8988T (cell line): Measurements from ENCODE around the gene SPNS1.
"Not testable (repeated sequence)": the region's sequence is repeated elsewhere in the genome, so short reads cannot be mapped to it uniquely, and the experiment has no call there.

ENCODE experiments used
- DNase-seq: peaks from one replicate; pipeline ENCODE4 v3.0.0; 2011

Gene SPNS1

GRCh38 chr16:28974437-28975157, at the start of gene SPNS1:
SPNS1 (plus strand) TSS chr16:28974778; CDS start chr16:28975152, 374 bp downstream.
- peak; percentile 95 for DNase-seq

GRCh38 chr16:28925386-28926228, 49.0 kb upstream of the SPNS1 start:
- no peak for DNase-seq

GRCh38 chr16:28926284-28926683, 48.3 kb upstream of the SPNS1 start:
- DNase-seq = not testable (repeated sequence)

GRCh38 chr16:28927815-28928214, 46.8 kb upstream of the SPNS1 start:
- DNase-seq = no peak

GRCh38 chr16:28930203-28930602, 44.4 kb upstream of the SPNS1 start:
- no peak for DNase-seq

- DNase-seq = no peak
These were observed 43.9 kb upstream of the SPNS1 start for GRCh38 chr16:28930652-28931051.

- no peak for DNase-seq
These were observed 42.8 kb upstream of the SPNS1 start, which contains the start of gene CD19 for GRCh38 chr16:28931801-28932225. CD19 (plus strand) TSS chr16:28931971; CDS start chr16:28932001, 30 bp downstream.

GRCh38 chr16:28932339-28933141, 42.0 kb upstream of the SPNS1 start:
- DNase-seq = no peak

- DNase-seq = no peak
These were observed 41.4 kb upstream of the SPNS1 start for GRCh38 chr16:28933171-28933570.

GRCh38 chr16:28935346-28935745, 39.2 kb upstream of the SPNS1 start:
- DNase-seq = no peak

GRCh38 chr16:28935924-28936783, 38.4 kb upstream of the SPNS1 start:
- DNase-seq = peak; percentile 50

- no peak for DNase-seq
These were observed 37.8 kb upstream of the SPNS1 start for GRCh38 chr16:28936784-28937155.

GRCh38 chr16:28937222-28937876, 37.2 kb upstream of the SPNS1 start:
- no peak for DNase-seq

GRCh38 chr16:28938721-28939120, 35.9 kb upstream of the SPNS1 start:
- no peak for DNase-seq

GRCh38 chr16:28939825-28940224, 34.8 kb upstream of the SPNS1 start:
- DNase-seq = not testable (repeated sequence)

GRCh38 chr16:28943281-28943680, 31.3 kb upstream of the SPNS1 start:
- DNase-seq = no peak

GRCh38 chr16:28946681-28947080, 27.9 kb upstream of the SPNS1 start:
- DNase-seq = no peak

GRCh38 chr16:28950648-28951409, 23.7 kb upstream of the SPNS1 start, which contains the start of gene NFATC2IP:
NFATC2IP (plus strand) TSS chr16:28950937; CDS start chr16:28951012, 75 bp downstream.
- peak; percentile 88 for DNase-seq

GRCh38 chr16:28951410-28951943, 23.1 kb upstream of the SPNS1 start:
- DNase-seq = no peak

- no peak for DNase-seq
These were observed 16.4 kb upstream of the SPNS1 start for GRCh38 chr16:28958216-28958615.
